Spleen (tissue), 7 donors: ENCODE results near the gene EVC.

Experiments
- CTCF ChIP-seq, 11 experiments: fragments of 200-600 bp in 7 of 11; fragments of 450-650 bp in 4 of 11; sonication (generic) in 4 of 11; IDR thresholded peaks in 8 of 11; conservative IDR thresholded peaks in 3 of 11; 1 replicate in 7 of 11; 2 replicates in 4 of 11; pipeline versions ENCODE4 v1.4.0 to v1.8.0; 2016 to 2021; ENCODE audit warnings: antibody characterized with exemption in 11 of 11, inconsistent platforms in 4 of 11, mild to moderate bottlenecking in 1 of 11
- POLR2A ChIP-seq, 3 donors: fragments of 450-650 bp; IDR thresholded peaks; one replicate each; pipeline ENCODE4 v1.5.1; 2017; ENCODE audit warnings: antibody characterized with exemption in 3 of 3, mild to moderate bottlenecking in 1 of 3
- POLR2AphosphoS5 ChIP-seq, 3 donors: sonication (generic); formaldehyde crosslinking; IDR thresholded peaks; one replicate each; pipeline ENCODE4 v1.5.1; 2017; ENCODE audit warnings: antibody characterized with exemption in 3 of 3
- donor health status: DM: no; HTN: no; CAD: no; lungs with moderate emphysema.
- donor health status: DM: no; HTN: no; CAD: no.
- donor health status: DM: no; HTN: no; CAD: no.

GRCh38 chr4:5722328-5722727, 11.3 kb downstream of the EVC start:
- no peak for TF ChIP-seq CTCF (IDR thresholded peaks at IDR 0.05 in 8 of 11, conservative IDR thresholded peaks at IDR 0.05 in 3 of 11)
- no peak for TF ChIP-seq POLR2AphosphoS5 (IDR thresholded peaks at IDR 0.05)
- no peak for TF ChIP-seq POLR2A (IDR thresholded peaks at IDR 0.05)
